Astrocyte of the cerebellum (primary cell): ENCODE measurements around the gene OR10G8.
"Not testable (repeated sequence)": the region's sequence is repeated elsewhere in the genome, so short reads cannot be mapped to it uniquely, and the experiment has no call there.

Source experiments
- DNase-seq: peaks from one replicate; pipeline ENCODE4 v3.0.0-alpha.2; 2011; ENCODE audit warnings: low read depth
- H3K4me3 ChIP-seq: 2 replicates; pipeline ENCODE4 v1.5.1; 2011; ENCODE audit warnings: mild to moderate bottlenecking, low read depth, low read length, moderate library complexity
- in situ Hi-C: cut with HindIII; loops from 2 replicates; pipeline ENCODE4 v1.10.0; 2017; ENCODE audit warnings: low sequenced_read_pairs
- TF ChIP-seq, protein P1 (sequence below): IDR thresholded peaks from 2 replicates; pipeline ENCODE4 v1.5.1; 2012; ENCODE audit warnings: low read length, low read depth, moderate library complexity, mild to moderate bottlenecking; ENCODE audit errors: missing control alignments

Gene OR10G8, protein sequence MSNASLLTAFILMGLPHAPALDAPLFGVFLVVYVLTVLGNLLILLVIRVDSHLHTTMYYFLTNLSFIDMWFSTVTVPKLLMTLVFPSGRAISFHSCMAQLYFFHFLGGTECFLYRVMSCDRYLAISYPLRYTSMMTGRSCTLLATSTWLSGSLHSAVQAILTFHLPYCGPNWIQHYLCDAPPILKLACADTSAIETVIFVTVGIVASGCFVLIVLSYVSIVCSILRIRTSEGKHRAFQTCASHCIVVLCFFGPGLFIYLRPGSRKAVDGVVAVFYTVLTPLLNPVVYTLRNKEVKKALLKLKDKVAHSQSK

DNA sequence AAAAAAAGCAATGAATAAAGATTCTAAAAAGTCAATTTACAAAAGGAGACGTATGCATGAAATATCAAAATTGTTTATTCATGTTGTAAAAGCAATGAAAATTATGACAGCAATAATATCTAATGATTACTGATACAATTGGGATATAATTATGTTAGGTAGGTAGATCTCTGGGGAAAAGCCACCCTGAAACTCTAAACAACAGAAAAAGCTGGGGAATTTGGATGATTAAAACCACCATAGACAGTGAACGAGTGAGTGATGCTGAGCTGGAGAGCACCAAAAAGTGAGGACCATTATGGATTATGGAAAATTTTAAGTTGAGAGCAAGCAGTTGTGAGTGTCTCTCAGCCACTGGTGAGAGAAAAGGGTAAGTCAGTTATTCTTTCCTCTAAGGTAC lies at the start of gene OR10G8:
Gene OR10G8, plus strand, starts transcription at position 301 of the 400 bp plus-strand sequence. CDS start 2,825 bp downstream, outside the sequence.
- TF ChIP-seq, protein P1, sequence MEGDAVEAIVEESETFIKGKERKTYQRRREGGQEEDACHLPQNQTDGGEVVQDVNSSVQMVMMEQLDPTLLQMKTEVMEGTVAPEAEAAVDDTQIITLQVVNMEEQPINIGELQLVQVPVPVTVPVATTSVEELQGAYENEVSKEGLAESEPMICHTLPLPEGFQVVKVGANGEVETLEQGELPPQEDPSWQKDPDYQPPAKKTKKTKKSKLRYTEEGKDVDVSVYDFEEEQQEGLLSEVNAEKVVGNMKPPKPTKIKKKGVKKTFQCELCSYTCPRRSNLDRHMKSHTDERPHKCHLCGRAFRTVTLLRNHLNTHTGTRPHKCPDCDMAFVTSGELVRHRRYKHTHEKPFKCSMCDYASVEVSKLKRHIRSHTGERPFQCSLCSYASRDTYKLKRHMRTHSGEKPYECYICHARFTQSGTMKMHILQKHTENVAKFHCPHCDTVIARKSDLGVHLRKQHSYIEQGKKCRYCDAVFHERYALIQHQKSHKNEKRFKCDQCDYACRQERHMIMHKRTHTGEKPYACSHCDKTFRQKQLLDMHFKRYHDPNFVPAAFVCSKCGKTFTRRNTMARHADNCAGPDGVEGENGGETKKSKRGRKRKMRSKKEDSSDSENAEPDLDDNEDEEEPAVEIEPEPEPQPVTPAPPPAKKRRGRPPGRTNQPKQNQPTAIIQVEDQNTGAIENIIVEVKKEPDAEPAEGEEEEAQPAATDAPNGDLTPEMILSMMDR: no peak
- in situ Hi-C loops: no loop called here
- no peak for DNase-seq
- H3K4me3 ChIP-seq: no peak within 1 kb of the TSS

DNA sequence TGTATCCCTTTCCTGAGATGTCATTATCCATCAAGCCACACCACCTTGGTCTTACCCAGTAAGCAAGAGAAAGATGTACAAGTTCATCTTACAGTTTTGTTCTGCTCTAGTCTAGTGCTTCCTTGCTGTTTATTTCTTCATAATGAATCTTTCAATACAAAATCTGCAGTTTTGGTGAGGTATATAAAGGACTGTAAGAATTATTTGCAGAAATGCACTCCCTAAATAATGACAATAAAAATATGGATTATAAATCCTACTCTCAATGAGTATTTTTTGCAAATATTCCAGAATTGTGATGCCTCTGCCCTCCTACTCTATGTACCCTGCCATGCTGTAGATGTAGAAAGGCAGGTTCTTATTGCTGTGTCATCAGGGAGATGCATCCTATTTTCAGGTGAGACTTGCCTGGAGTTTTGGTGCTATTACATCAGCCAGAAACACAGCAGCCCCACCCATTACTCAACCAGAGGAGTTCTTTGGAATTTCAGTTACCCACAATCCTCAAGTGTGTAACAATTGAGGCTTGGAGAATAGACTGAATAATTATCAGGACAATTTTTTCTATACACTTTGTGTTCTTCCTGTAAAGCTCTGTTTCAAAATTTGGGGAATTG lies 48.8 kb upstream of the OR10G8 start, which contains the start of gene OR10S1:
Gene OR10S1, minus strand, starts transcription at position 51 of the 617 bp plus-strand sequence. CDS start 117 bp downstream, outside the sequence.
- in situ Hi-C loops: no loop called here
- DNase-seq: no peak
- no peak within 1 kb of the TSS for H3K4me3 ChIP-seq
- TF ChIP-seq, protein P1: no peak

DNA sequence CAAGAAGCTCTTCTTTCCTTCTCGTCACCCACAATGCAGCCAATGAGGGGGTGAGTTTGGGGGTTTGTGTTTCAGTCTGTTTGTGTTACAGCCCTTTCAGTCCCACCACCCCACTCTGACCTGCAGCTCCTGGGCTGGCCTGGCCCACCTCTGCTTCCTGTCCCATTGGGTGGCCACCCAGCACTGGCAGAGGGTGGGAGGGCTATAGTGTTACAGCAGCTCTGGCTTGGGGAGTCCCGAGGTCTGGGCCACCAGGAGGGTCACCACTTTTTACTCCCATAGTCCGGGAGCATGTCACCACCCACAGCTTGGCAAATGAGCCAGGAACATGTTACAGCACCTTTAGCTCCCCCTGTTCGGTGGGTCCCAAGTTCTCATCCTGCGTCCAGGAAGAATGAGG lies 47.3 kb upstream of the OR10G8 start:
- DNase-seq: no peak
- in situ Hi-C loops: no loop called here
- TF ChIP-seq, protein P1: no peak

DNA sequence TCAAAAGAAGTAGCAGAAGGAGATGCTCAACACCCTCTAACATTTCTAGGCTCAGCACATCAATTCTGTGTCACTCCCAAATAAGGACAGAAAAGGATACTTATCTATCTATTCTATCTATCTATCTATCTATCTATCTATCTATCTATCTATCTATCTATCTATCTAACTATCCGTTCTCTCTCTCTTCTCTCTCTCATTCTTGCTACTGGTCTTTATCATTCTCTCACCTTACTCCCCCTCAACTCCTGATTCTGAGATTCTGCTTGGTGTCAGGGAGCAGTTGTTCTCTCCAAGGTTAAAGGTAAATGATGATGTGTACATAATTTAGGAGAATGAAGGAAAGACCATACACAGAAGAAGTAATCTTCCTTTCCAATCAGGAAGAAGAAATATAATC lies 31.5 kb upstream of the OR10G8 start, which contains the start of gene OR10G6:
Gene OR10G6, minus strand, starts transcription at position 43 of the 400 bp plus-strand sequence. Its CDS starts 0 bp downstream, at position 43.
- TF ChIP-seq, protein P1: no peak
- no peak for DNase-seq
- no peak within 1 kb of the TSS for H3K4me3 ChIP-seq
- in situ Hi-C loops: no loop called here

More for the DNA sequence above, 47.3 kb upstream of the OR10G8 start:
- no peak overlapping the region for H3K4me3 ChIP-seq

DNA sequence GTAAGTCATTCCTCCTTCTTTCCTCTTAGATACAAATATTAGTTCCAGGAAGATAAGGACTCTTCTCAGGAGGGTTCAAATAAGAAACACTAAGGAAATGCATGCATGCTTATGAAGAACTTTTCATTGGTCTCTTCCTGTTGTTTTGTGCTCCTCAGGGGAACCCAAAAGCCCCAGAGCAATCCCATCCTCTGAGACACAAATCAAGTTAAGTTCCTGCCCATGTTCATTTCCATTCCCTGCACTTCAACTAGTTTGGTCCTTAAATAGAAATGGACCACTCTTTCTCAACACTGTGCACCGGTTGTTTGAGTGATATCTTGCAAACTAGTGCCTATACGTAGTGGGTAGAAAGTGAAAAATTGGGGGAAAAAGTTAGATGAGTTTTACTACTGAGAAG lies 13.9 kb upstream of the OR10G8 start, which contains the start of gene OR10G4:
Gene OR10G4, plus strand, starts transcription at position 301 of the 400 bp plus-strand sequence. CDS start 2,578 bp downstream, outside the sequence.
- no peak for DNase-seq
- TF ChIP-seq, protein P1: no peak
- in situ Hi-C loops: no loop called here
- no peak within 1 kb of the TSS for H3K4me3 ChIP-seq

DNA sequence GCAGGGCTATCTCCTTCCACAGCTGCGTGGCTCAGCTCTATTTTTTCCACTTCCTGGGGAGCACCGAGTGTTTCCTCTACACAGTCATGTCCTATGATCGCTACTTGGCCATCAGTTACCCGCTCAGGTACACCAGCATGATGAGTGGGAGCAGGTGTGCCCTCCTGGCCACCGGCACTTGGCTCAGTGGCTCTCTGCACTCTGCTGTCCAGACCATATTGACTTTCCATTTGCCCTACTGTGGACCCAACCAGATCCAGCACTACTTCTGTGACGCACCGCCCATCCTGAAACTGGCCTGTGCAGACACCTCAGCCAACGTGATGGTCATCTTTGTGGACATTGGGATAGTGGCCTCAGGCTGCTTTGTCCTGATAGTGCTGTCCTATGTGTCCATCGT lies 10.8 kb upstream of the OR10G8 start:
- DNase-seq, H3K4me3 ChIP-seq, in situ Hi-C loops: not testable (repeated sequence)

DNA sequence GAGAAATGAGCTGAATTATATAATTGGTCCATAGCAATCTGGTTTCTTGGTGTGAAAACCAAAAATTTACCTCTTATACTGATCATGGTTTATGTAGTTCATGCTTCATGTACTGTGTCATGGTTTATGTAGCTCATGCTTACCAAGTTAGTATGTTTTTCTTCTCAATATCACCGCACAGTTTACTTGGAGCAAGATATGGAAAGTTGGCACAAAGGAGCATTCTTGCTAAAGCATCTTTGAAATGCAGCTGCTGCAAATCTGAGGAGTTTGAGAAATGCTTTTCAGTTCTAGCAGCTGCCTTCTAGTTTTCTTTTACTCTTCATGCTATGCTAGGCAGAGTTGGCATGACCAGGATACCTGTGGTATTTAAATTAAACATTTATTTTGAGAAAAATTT lies 10.1 kb downstream of the OR10G8 start:
- TF ChIP-seq, protein P1: no peak
- DNase-seq: no peak
- H3K4me3 ChIP-seq: no peak overlapping the region
- in situ Hi-C loops: no loop called here
